GM18951 (cell line): ENCODE results near the gene TH.

ENCODE experiments used
- POLR2A ChIP-seq: IDR thresholded peaks from 4 replicates; pipeline ENCODE4 v1.6.1; 2011; ENCODE audit warnings: mild to moderate bottlenecking; ENCODE audit not compliant: insufficient read length, insufficient read depth; ENCODE audit errors: extremely low read depth
- in situ Hi-C: fragments of 300-500 bp; cut with MboI; formaldehyde crosslinking; loops from one replicate; pipeline ENCODE4 v1.12.0; 2022; ENCODE audit warnings: low sequenced_read_pairs, mixed read lengths, inconsistent platforms; ENCODE audit not compliant: unreplicated experiment

TH gene

DNA sequence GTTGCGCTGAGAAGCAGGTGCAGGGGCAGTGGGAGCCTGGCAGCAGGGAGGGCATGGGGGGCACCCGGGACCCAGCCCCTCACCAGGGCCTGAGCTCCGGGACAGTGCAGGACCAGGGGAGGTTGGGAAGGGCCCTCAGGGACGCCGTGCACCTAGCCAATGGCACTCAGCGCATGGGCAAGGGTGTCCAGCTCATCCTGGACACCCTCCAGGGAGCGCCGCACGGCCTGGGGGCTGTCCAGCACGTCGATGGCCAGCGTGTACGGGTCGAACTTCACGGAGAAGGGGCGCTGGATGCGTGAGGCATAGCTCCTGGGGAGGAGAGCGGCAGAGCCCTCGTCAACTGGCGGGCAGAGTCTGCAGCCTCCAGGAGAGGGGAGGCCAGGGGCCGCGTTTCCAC lies 7.5 kb downstream of the TH start:
- TF ChIP-seq POLR2A: no peak
- in situ Hi-C loops: loop anchor here (10.0 to 25.0 kb wide), 2 partner anchors 339 to 477 kb away; partner anchors contain the start of gene KRTAP5-6

DNA sequence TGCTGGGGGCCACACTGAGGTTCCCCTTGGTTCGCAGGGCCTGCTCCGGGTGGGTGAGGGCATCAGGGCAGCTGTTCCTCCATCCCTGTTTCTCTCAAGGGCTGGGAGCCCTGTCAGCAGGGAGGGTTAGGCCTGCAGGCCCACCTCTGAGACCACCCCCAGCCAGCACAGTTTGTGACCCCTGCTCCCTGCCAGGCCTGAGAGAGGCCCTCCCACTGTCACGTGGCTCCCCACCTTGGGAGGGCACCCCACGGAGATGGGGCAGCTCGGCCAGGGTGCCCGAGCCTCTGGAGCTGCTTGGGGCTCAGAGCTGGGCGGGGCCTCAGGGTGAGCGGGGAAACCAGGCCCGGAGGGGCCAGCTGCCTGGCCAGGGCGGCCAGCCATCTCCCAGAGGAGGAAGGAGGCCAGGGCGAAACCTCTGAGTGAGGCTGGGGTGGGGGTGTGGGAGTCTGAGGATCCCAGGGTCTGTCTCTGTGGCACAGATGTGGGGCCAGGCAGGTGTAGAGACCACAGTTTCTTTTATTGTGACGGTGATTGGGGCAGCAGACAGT lies 8.1 kb downstream of the TH start:
- no peak for TF ChIP-seq POLR2A
- in situ Hi-C loops: loop anchor here (10.0 to 25.0 kb wide), 2 partner anchors 339 to 476 kb away; partner anchors contain the start of gene KRTAP5-6

DNA sequence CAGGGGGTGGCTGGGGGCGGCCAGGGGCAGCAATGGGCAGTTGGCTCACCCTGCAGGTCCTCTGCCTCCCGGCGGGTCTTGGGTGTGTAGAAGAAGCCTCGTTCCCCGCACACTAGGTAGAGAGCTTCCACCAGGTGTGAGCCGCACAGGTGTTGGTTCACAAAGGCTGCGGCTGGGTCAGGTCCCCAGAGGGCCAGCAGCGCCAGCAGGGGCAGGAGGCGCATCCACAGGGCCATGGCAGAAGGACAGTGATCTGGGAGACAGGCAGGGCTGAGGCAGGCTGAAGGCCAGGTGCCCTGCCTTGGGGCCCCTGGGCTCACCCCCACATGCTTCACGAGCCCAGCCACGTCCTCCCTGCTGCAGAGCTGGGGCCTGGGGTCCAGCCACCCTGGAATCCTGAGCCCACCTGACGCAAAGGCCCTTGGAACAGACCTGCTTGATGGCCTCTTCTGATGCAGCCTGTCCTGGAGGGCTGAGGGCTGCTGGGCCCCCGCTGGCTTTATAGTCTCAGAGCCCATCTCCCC lies 10.8 kb downstream of the TH start, which contains the start of gene INS:
Gene INS, minus strand, starts transcription at position 474 of the 524 bp plus-strand sequence. Its CDS starts 238 bp downstream, at position 236.
- no peak for TF ChIP-seq POLR2A
- in situ Hi-C loops: loop anchor here (10.0 to 25.0 kb wide), 2 partner anchors 336 to 473 kb away; partner anchors contain the start of gene KRTAP5-6

DNA sequence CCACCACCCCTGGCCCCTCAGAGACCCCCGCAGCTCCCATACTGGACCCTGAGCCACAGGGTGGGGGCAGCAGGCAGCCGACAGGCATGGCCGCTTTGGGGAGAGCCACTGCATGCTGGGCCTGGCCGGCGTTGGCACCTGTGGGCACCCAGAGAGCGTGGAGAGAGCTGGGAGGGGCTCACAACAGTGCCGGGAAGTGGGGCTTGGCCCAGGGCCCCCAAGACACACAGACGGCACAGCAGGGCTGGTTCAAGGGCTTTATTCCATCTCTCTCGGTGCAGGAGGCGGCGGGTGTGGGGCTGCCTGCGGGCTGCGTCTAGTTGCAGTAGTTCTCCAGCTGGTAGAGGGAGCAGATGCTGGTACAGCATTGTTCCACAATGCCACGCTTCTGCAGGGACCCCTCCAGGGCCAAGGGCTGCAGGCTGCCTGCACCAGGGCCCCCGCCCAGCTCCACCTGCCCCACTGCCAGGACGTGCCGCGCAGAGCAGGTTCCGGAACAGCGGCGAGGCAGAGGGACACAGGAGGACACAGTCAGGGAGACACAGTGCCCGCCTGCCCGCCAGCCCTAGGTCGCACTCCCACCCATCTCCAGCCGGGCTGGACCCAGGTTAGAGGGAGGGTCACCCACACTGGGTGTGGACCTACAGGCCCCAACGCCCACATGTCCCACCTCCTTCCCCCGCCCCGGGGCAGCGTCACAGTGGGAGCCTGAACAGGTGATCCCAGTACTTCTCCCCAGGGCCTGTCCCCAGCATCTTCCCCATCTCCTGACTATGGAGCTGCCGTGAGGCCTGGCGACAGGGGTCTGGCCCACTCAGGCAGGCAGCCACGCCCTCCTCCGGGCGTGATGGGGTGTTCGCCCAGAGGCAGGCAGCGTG lies 11.8 kb downstream of the TH start:
- no peak for TF ChIP-seq POLR2A
- in situ Hi-C loops: loop anchor here (10.0 to 25.0 kb wide), 2 partner anchors 335 to 472 kb away; partner anchors contain the start of gene KRTAP5-6

DNA sequence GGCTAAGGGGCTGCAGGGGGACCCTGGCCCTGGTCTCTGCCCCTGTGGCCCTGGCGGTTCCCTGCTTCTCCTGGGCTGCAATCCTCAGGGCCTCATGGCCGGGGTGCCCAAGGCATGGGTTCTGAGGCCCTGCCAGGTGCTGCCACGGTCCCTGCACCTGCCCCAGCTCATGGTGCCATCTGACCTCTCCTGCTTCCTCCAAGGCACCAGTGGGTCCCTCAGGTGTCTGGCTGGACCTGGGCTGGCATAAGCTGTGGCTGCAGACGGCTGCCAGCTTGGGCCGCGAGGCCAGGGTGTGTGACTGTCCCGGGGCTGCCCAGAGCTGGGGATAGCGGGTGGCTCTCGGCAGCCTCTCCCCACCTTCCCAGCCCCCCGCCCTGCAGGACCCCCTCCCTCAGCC lies 12.6 kb downstream of the TH start:
- in situ Hi-C loops: loop anchor here (25.0 kb wide), 1 partner anchor 472 kb away; the partner anchor contains the start of gene KRTAP5-6
- no peak for TF ChIP-seq POLR2A

DNA sequence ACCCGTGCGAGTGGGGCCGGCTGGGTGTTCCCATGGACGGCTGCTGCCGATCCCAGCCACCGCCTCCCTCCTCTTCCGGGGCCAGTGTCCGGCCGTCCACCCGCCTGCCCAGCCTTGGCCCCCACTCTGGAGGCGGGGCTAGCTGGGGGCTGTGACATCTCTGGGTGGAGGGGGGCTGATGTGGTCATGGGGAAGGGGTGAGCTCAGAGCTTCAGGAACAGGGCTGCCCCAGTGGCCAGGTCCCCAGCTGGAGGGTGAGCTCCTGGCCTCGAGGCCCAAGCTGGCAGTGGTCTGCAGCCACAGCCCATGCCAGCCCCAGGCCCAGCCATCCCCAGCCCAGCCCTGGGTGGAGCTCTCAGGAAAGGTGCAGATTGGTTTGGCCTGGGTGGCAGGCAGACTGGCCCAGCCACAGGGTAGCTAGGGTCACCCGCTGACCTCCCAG lies 13.3 kb downstream of the TH start:
- TF ChIP-seq POLR2A: no peak
- in situ Hi-C loops: loop anchor here (25.0 kb wide), 1 partner anchor 471 kb away; the partner anchor contains the start of gene KRTAP5-6

DNA sequence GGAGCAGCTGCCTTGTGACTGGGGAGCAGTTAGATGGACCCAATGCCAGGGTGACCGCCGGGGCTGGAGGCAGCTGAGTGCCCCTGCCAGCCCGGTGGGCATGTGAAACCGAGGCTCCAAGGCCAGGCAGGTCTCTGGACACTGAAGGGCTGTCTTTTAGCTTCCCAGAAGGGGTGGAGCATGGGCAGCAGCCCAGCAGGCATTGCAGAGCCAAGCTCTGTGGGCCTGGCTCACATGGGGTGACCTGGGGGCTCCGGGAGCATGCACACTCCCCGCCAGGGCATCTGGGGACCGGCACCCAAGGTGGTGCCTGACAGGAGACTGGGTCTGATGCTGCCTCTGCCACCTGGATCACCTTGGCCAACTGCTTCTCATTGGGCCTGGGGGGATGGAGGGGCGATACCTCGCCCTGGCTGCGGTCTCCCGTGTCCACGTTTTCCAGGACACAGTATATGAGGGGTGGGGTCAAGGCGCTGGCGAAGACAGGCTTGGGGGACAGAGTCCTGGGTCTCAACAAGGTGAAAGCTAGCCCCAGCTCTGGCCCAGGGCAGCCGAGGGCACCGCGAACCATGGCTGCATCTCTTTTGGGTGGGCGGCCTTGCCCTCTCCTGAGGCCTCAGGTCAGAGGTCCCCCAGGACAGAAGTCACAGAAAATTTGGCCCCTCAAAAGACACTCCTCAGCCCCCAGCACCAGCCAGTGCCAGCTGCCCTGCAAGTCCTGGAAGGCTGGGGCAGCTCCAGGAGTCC lies 14.1 kb downstream of the TH start:
- TF ChIP-seq POLR2A: no peak
- in situ Hi-C loops: loop anchor here (25.0 kb wide), 1 partner anchor 470 kb away; the partner anchor contains the start of gene KRTAP5-6

DNA sequence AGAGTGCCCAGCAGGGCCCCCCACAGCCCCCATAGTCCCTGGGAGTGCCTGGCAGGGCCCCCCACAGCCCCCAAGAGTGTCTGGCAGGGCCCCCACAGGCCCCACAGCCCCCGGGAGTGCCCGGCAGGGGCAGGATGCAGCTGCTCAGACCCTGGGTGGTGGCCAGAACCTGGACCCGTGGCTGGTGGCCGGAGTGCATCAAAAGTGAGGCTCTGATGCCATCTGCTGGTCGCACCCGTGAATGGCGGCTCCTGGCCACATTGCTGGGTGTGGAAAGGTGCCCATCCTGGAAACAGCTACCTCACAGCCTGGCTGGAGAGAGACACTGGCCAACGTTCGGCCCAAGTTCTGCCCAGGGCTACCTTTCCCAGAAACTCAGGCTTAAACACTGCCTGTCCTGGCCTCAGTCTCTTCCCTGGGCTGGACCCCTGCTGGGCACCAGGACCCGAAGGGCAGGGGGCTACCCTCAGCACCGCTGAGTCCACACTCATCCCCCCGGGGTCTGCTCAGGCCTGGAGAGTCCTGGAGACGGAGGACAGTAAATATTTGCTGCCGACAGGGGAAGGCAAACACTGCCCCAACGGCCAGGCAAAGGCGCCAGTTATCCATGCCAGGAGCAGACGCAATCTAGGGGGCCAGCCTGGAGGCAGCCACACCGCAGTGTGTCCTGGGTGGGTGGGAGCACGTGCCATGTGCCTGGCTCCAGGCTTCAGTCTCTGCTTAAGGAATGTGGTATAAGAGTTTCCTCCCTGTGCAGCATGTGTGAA lies 15.0 kb downstream of the TH start:
- TF ChIP-seq POLR2A: no peak
- in situ Hi-C loops: loop anchor here (25.0 kb wide), 1 partner anchor 469 kb away; the partner anchor contains the start of gene KRTAP5-6

DNA sequence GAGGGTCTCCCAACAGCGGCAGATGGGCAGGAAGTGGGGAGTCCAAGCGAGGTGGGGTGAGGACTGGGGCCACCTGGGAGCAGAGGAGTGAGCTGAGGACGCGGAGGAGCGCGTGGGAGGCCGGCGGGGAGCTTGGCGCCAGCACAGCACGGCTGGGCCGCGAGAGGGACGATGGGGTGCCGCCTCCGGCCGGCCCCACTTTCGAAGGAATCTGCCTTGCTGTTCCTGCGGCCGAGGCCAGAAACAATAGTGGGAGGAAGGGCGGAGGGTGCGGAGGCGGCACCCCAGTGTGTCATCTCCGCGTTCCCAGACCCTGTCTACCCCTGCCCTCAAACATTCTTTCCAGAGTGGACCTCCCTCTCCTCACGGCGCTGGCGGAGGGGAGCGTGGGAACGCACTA lies 16.1 kb downstream of the TH start:
- no peak for TF ChIP-seq POLR2A
- in situ Hi-C loops: loop anchor here (25.0 kb wide), 1 partner anchor 468 kb away; the partner anchor contains the start of gene KRTAP5-6

DNA sequence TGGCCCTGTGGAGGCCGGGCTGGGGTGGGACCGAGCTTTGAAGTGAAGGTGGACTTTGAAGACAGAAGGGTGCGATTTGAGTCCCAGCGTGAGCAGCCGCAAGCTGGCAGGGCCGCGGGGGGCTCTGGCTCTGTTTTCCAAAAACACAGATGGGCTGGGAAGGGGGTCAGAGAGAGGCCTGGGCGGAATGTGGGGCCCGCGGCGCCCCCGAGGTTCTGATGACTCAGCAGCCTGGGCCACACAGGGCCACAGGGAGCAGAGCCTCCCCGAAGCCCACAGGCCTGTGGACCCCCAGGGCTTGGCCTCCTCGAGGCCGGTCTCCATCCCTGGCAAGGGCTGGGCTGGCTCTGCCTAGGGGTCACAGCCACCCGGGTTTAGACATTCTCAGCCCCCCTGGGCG lies 16.7 kb downstream of the TH start:
- no peak for TF ChIP-seq POLR2A
- in situ Hi-C loops: loop anchor here (25.0 kb wide), 1 partner anchor 468 kb away; the partner anchor contains the start of gene KRTAP5-6

DNA sequence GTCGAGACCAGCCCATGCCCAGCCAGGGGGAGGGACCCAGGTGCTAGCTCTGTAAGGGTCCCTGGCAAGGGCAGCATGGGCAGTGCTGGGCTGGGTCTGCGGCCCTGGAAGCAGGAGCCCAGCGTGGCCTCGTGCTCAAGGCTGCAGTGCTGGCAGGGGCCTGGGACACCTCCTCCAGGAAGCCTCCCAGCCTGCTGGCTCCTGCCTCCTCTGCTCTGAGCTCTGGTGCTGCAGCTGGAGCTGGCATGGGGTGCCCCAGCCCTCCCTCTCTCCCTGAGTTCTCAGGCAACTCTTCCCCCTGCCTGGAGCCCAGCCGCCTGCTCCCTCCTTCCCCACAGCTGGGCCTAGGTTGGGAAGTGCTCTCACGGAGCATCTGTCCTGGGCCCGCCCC lies 17.4 kb downstream of the TH start:
- in situ Hi-C loops: loop anchor here (25.0 kb wide), 1 partner anchor 467 kb away; the partner anchor contains the start of gene KRTAP5-6
- no peak for TF ChIP-seq POLR2A
